Measurements from ENCODE around the gene TMEM19. TPM values are rescaled to one million over a fixed set of nuclear protein-coding genes. Genes with fewer than 3 reads are reported as not detected.
"Not testable (repeated sequence)": the region's sequence is repeated elsewhere in the genome, so short reads cannot be mapped to it uniquely, and the experiment has no call there.

TMEM19 gene
- total RNA-seq, 1 experiment from 2014 or later = 14.3 TPM

GRCh38 chr12:71688961-71689570, 3.2 kb downstream of the TMEM19 start:
- Histone ChIP-seq H3K27me3 (ENCODE audit: low read length) (no peaks in the 10 kb centered on the region), H3F3A (ENCODE audit: low read length, unreplicated experiment) (no peaks in the 10 kb centered on the region), H3K27ac (ENCODE audit: low read length) (no peak overlapping the region), H3K9me3 (ENCODE audit: low read length) (no peaks in the 10 kb centered on the region), H3K4me3 (ENCODE audit: low read length) (no peak overlapping the region), H4K20me1 (ENCODE audit: low read length) (no peaks in the 10 kb centered on the region), H3K9ac (ENCODE audit: low read length) (no peak overlapping the region), H3K36me3 (ENCODE audit: low read depth, low read length) (no peaks in the 10 kb centered on the region), H2AFZ (ENCODE audit: low read length) (no peak overlapping the region), H3K79me2 (ENCODE audit: low read length) (peaks cover 19% of the 10 kb centered on the region), H3K4me1 (ENCODE audit: insufficient read depth, low read length) (peaks cover 14% of the 10 kb centered on the region; the same call in 1 of the 2 replicates), H3K9me2 (replicated peaks; ENCODE audit: low read length) (no peaks in the 10 kb centered on the region), H3K4me2 (ENCODE audit: low read length) (peak overlapping the region; percentile 90; the same call in 1 of the 2 replicates)
- DNase-seq (no peak), ATAC-seq (no peak)
- ChIA-PET POLR2A (ENCODE audit: unreplicated experiment) (no interaction called here), CTCF (no interaction called here)
- no peak for TF ChIP-seq EZH2 (IDR thresholded peaks at IDR 0.05; ENCODE audit: low read length, unreplicated experiment)
- TF ChIP-seq EZH2phosphoT487 (IDR thresholded peaks at IDR 0.05; ENCODE audit: borderline replicate concordance, low read length) = no peak
- TF ChIP-seq CTCF (conservative IDR thresholded peaks at IDR 0.05; ENCODE audit: low read depth, low read length) = no peak
- intact Hi-C loops (cut with micrococcal nuclease) = no loop called here
- BruUV-seq (replicated peaks) = no TSS peak

GRCh38 chr12:71691504-71692129, 5.7 kb downstream of the TMEM19 start:
- Histone ChIP-seq H3K9ac (ENCODE audit: low read length) (no peak overlapping the region), H3K4me1 (ENCODE audit: insufficient read depth, low read length) (peaks cover 14% of the 10 kb centered on the region; the same call in 1 of the 2 replicates), H2AFZ (ENCODE audit: low read length) (no peak overlapping the region), H3K9me3 (ENCODE audit: low read length) (no peaks in the 10 kb centered on the region), H4K20me1 (ENCODE audit: low read length) (no peaks in the 10 kb centered on the region), H3K4me2 (ENCODE audit: low read length) (no peak overlapping the region), H3F3A (ENCODE audit: low read length, unreplicated experiment) (no peaks in the 10 kb centered on the region), H3K27me3 (ENCODE audit: low read length) (no peaks in the 10 kb centered on the region), H3K9me2 (replicated peaks; ENCODE audit: low read length) (no peaks in the 10 kb centered on the region), H3K4me3 (ENCODE audit: low read length) (no peak overlapping the region), H3K36me3 (ENCODE audit: low read depth, low read length) (no peaks in the 10 kb centered on the region), H3K79me2 (ENCODE audit: low read length) (peaks cover 19% of the 10 kb centered on the region), H3K27ac (ENCODE audit: low read length) (no peak overlapping the region)
- ChIA-PET POLR2A (ENCODE audit: unreplicated experiment) (no interaction called here), CTCF (no interaction called here)
- no TSS peak for BruUV-seq (replicated peaks)
- no peak for TF ChIP-seq CTCF (conservative IDR thresholded peaks at IDR 0.05; ENCODE audit: low read depth, low read length)
- no peak for TF ChIP-seq EZH2phosphoT487 (IDR thresholded peaks at IDR 0.05; ENCODE audit: borderline replicate concordance, low read length)
- no peak for TF ChIP-seq EZH2 (IDR thresholded peaks at IDR 0.05; ENCODE audit: low read length, unreplicated experiment)
- DNase-seq (no peak), ATAC-seq (no peak)
- intact Hi-C loops (cut with micrococcal nuclease) = no loop called here

GRCh38 chr12:71693126-71693525, 7.2 kb downstream of the TMEM19 start:
- peaks cover 4% of the 10 kb centered on the region for H3K79me2 ChIP-seq (ENCODE audit: low read length)
- no peaks in the 10 kb centered on the region for H3K9me3 ChIP-seq (ENCODE audit: low read length)
- ATAC-seq = no peak
- no peak overlapping the region for H3K27ac ChIP-seq (ENCODE audit: low read length)
- H3K4me3 ChIP-seq (ENCODE audit: low read length) = no peak overlapping the region
- BruUV-seq (replicated peaks) = no TSS peak
- no peak overlapping the region for H2AFZ ChIP-seq (ENCODE audit: low read length)
- H3K4me1 ChIP-seq (ENCODE audit: insufficient read depth, low read length) = 0 out of 2 replicates have a peak, but pooled peaks cover 2% of the 10 kb centered on the region
- no peaks in the 10 kb centered on the region for H3K27me3 ChIP-seq (ENCODE audit: low read length)
- POLR2A ChIA-PET (ENCODE audit: unreplicated experiment) = no interaction called here
- no peaks in the 10 kb centered on the region for H4K20me1 ChIP-seq (ENCODE audit: low read length)
- CTCF ChIA-PET = no interaction called here
- intact Hi-C loops (cut with micrococcal nuclease) = no loop called here
- TF ChIP-seq EZH2phosphoT487 (IDR thresholded peaks at IDR 0.05; ENCODE audit: borderline replicate concordance, low read length) = no peak
- TF ChIP-seq CTCF (conservative IDR thresholded peaks at IDR 0.05; ENCODE audit: low read depth, low read length) = no peak
- no peak for TF ChIP-seq EZH2 (IDR thresholded peaks at IDR 0.05; ENCODE audit: low read length, unreplicated experiment)
- H3F3A ChIP-seq (ENCODE audit: low read length, unreplicated experiment) = no peaks in the 10 kb centered on the region
- DNase-seq = no peak
- H3K9me2 ChIP-seq (replicated peaks; ENCODE audit: low read length) = no peaks in the 10 kb centered on the region
- no peak overlapping the region for H3K4me2 ChIP-seq (ENCODE audit: low read length)
- no peak overlapping the region for H3K9ac ChIP-seq (ENCODE audit: low read length)
- H3K36me3 ChIP-seq (ENCODE audit: low read depth, low read length) = no peaks in the 10 kb centered on the region

GRCh38 chr12:71693651-71694050, 7.8 kb downstream of the TMEM19 start:
- intact Hi-C loops (cut with micrococcal nuclease); DNase-seq; H3K79me2 ChIP-seq (ENCODE audit: low read length); H3K9me3 ChIP-seq (ENCODE audit: low read length); H3K4me2 ChIP-seq (ENCODE audit: low read length); H3K27me3 ChIP-seq (ENCODE audit: low read length); H3K36me3 ChIP-seq (ENCODE audit: low read depth, low read length); H3F3A ChIP-seq (ENCODE audit: low read length, unreplicated experiment); H3K9me2 ChIP-seq (replicated peaks; ENCODE audit: low read length); CTCF ChIA-PET; POLR2A ChIA-PET (ENCODE audit: unreplicated experiment); H3K9ac ChIP-seq (ENCODE audit: low read length); H3K4me1 ChIP-seq (ENCODE audit: insufficient read depth, low read length); ATAC-seq; H4K20me1 ChIP-seq (ENCODE audit: low read length); H3K4me3 ChIP-seq (ENCODE audit: low read length); H2AFZ ChIP-seq (ENCODE audit: low read length); BruUV-seq (replicated peaks); H3K27ac ChIP-seq (ENCODE audit: low read length): not testable (repeated sequence)

Data from PC-3 (cell line).